ENCODE measurements around the gene STRIT1. TPM values are rescaled to one million over a fixed set of nuclear protein-coding genes. Genes with fewer than 3 reads are reported as not detected.

STRIT1 gene
- not detected in 2 replicates for total RNA-seq (2014; rRNA removed; shearing (Covaris generic))

- DNase-seq (ENCODE audit: low spot score): no peak
These were observed at the start of gene STRIT1 for GRCh38 chr3:155293516-155293915. STRIT1 (minus strand) TSS chr3:155293683.

- DNase-seq (ENCODE audit: low spot score): no peak
These were observed 48.9 kb upstream of the STRIT1 start for GRCh38 chr3:155342344-155342743.

DNA sequence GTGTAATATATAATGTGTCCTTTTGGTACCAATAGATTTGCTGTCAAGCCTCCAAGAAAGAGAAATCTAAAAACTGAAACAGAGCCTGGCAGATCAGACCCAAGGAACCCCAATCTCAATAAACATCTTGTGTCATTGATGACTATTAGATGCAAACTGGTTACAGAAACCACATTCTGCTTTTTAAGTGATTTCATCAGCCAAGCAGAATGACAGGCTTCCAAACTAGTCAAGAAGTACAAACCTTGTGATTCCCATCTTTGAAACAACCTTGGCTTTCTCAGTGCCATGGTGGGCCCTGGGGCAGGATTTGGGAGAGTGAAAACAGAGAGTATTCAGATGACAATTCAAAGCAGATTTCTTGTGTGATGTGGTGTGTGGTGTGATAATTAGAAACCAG lies 45.6 kb upstream of the STRIT1 start:
- DNase-seq (ENCODE audit: low spot score): no peak

GRCh38 chr3:155335724-155336354 lies 42.4 kb upstream of the STRIT1 start:
- DNase-seq (ENCODE audit: low spot score): no peak

- no peak for DNase-seq (ENCODE audit: low spot score)
These were observed 41.6 kb upstream of the STRIT1 start for GRCh38 chr3:155334914-155335723.

GRCh38 chr3:155334215-155334913 lies 40.9 kb upstream of the STRIT1 start:
- DNase-seq (ENCODE audit: low spot score): no peak

DNA sequence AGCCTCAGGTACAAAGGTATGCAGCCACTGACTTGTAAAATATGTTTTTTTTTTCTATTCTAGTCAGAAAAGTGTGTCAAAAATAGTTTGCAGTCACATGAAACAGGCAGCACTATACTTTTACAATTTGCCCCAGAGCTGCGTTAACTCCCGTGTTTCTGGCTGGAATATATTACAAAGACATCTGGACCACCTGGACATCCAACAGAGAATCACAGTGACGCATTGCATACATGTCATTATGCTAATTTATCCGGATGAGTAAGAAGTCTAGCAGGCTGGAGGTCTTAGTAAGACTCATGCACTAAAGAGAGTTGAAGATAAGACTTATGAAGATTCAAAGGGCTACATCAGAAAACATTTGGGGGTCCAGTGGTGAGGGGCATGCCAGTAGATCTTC lies 39.2 kb upstream of the STRIT1 start:
- DNase-seq (ENCODE audit: low spot score): no peak

DNA sequence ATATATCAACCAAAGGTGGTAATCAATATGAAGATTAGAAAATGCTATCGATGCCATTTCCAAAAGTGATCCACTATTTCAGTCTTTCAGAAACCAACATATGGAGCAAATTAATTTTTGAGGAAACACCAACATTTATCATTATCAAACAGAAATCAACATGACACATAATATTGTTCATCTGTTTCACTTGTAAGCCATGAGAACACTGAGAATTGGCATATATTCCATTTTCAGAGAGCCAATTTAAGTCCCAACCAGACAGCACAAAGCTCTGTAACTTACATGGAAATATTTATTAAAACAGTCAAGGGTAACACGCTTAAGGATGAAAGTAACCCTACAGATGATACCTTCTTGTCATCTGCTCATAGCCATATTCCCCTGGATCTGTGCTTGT lies 37.6 kb upstream of the STRIT1 start:
- DNase-seq (ENCODE audit: low spot score): no peak

GRCh38 chr3:155330370-155330769 lies 36.9 kb upstream of the STRIT1 start:
- DNase-seq (ENCODE audit: low spot score): no peak

- no peak for DNase-seq (ENCODE audit: low spot score)
These were observed 36.1 kb upstream of the STRIT1 start for GRCh38 chr3:155329513-155330048.

GRCh38 chr3:155327871-155328270 lies 34.4 kb upstream of the STRIT1 start:
- no peak for DNase-seq (ENCODE audit: low spot score)

GRCh38 chr3:155327430-155327829 lies 33.9 kb upstream of the STRIT1 start:
- no peak for DNase-seq (ENCODE audit: low spot score)

GRCh38 chr3:155326901-155327300 lies 33.4 kb upstream of the STRIT1 start:
- DNase-seq (ENCODE audit: low spot score): no peak

DNA sequence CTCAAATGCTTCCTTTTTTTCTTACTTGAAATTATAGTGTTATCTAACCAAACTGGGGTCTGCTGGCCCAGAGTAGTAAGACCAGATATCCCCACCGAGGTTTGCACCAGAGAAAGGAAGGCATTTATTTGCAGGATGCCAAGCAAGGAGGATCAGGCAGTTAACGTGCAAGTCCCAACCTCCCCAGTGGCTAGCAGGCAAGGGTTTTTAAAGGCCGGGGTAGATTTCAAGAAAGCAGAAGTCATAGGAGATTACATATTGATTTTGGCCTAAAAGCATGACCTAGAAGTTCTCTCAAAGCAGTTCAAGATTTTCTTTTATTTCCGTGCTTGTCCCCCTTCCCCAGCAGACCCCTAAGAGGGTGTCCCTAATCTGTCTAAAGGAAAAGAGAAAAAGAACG lies 32.8 kb upstream of the STRIT1 start:
- no peak for DNase-seq (ENCODE audit: low spot score)

DNA sequence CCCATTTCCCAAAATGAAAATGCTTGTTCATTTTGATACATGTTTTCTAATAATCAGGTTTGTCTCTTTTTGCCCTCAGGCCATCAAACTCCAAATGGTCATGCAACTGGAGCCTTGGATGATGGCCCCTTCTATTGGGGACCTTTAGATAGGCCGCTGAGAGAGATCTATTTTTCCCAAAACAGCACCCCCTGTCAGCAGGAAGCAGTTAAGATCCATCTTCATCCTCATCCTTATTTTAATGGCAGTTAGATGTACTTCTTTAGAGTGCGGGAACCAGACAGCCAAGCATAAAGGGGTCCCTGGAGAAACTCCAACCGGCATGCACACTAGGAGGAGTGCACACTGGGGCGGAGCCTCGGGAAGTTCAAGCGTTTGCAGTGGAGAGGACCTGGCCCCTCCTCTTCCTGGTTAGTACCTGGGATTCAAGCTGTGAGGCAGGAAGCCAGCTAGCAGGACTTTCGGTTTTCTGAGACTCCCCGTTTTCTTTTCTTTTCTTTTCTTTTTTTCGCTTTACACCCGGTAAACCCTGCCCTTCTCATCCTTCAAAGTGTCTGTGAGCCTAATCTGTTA lies 31.9 kb upstream of the STRIT1 start:
- DNase-seq (ENCODE audit: low spot score): peak; percentile 25

DNA sequence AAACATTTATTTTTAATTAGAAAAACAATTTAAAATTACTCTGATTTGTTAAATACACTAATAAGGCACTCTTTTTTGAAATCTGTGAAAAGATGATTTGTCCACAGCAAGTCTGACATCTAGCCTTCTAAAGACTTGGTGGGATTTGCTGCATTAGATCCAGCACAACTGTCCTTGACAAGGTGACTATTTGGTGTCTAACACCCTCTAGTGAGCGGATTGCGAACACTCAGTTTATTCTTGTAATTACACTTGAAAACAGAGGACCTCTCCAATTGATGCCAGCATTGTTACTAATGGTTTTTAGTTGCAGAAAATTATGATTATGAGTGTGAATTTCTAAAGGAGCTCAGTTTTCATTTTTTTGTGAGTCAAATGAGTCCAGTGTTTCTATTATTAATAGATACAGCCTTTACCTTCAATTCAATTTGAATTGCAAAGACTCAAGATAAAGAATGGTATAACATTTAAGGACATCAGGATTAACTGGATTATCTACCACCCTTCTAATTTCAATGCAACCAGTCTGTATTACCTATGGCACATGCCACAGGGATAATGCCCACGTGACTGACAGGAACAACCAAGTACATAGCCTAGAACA lies 29.7 kb upstream of the STRIT1 start:
- DNase-seq (ENCODE audit: low spot score): peak; percentile 83

- DNase-seq (ENCODE audit: low spot score): no peak
These were observed 27.9 kb upstream of the STRIT1 start for GRCh38 chr3:155321418-155321817.

DNA sequence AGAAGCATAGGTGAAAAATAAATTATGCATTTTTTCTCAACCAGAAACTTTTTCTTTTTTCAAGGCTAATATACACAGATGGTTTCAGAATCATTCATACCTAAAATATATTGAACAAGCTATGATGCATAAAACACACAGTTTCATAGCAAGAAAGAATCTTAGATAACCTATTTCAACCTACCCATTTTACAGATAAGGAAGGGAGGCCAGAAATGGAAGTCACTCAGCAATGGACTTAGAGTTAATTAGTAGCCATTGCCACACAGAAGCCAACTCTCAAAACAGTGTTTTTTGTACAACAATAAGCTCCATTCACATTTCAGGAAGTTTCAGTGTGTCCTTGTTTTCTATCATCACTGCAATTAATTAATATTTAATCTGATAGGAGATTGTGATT lies 27.5 kb upstream of the STRIT1 start:
- no peak for DNase-seq (ENCODE audit: low spot score)

DNA sequence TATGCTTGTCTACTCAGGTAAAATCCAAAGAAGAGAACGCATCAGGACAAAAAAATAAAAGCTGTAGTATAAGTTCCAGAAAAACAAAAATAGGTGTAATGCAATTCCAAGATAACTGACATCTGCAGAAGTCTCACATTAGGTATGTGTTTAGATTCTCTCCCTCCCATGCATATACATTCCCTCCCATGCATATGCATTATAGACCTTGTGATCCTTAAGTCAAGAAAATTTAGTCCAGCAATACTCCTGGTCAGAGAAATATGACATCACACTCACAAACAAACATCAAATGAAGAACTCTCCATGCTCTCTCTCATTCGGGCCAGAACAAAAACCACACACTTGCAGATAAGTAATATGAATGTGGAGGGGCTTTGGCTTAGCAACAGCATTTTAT lies 25.3 kb upstream of the STRIT1 start:
- DNase-seq (ENCODE audit: low spot score): no peak

DNA sequence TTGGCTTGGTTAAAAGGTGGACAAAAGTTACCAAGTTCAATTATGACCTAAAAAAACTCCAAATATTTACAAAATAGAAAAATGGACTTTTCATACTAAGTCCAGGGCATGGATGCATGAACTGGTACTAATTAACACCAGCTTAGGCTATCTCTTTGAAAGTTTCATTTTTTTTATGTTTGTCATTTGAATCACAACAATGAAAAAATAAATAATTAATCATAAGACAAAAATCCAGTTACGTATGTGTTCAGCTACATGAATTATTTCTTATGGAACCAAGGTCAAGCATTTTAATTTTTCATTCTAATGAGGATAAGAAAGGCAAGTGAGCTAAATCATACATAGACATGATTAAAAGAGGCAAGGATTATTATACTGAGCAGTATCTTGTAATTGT lies 23.7 kb upstream of the STRIT1 start:
- DNase-seq (ENCODE audit: low spot score): no peak

DNA sequence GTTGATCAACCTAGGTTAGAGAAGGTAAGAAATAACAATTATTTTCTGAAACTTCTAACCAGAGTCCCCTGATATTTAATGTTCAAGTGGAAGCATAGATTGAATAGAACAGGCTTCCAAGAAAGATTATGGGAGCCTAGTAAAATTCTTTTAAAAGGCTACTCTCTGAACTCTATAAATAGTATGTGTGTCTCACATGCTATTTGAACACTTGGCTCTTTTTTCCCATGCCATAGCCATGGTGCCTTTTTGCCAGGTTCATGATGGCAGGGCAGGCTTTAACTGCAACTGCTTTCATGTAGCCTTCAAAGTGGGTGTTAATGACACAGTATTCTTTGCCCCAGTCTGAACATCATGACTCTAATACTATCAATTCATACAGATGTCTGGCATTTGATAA lies 22.9 kb upstream of the STRIT1 start:
- no peak for DNase-seq (ENCODE audit: low spot score)

DNA sequence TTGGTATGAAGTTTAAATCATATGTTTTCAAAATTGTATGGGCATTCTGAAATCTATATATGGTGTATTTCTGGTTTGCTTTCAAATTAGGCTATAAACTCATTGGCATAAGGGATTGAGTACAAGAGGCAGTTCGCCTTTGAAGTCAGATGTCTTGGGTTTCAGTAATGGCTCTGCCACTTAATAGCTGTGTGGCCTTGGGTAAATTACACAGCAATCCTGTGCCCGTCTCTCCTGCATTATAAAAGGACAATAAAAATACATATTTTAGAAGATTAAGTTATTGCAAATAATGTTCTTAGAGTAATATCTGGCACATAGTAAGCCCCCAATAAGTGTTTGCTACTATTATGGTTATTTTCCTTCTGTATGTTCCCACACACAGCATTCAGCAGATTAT lies 20.4 kb upstream of the STRIT1 start:
- no peak for DNase-seq (ENCODE audit: low spot score)

Measured in A172 (cell line).